H1 (cell line): ENCODE data around the gene PGBD5. TPM values are rescaled to one million over a fixed set of nuclear protein-coding genes. Genes with fewer than 3 reads are reported as not detected.

Experiments used
- NRF1 ChIP-seq: IDR thresholded peaks from 2 replicates; pipeline ENCODE4 v1.6.1; 2011; ENCODE audit warnings: mild to moderate bottlenecking, low read depth, low read length, improper control_type of control experiment
- SIN3A ChIP-seq, 2 experiments: IDR thresholded peaks in 1 of 2; conservative IDR thresholded peaks in 1 of 2; 2 replicates each; pipeline ENCODE4 v1.6.1; 2011 to 2012; ENCODE audit warnings: low read length in 2 of 2, improper control_type of control experiment in 1 of 2, low read depth in 1 of 2, mild to moderate bottlenecking in 1 of 2
- SP4 ChIP-seq: IDR thresholded peaks from 2 replicates; pipeline ENCODE4 v1.6.1; 2012; ENCODE audit warnings: low read length, inconsistent platforms
- TCF12 ChIP-seq: IDR thresholded peaks from 2 replicates; pipeline ENCODE4 v1.6.1; 2011; ENCODE audit warnings: low read depth, mild to moderate bottlenecking, low read length
- polyA plus RNA-seq, 7 experiments: library from polyadenylated mRNA; depleted of rRNA in 3 of 7; stranded (reverse) in 5 of 7; unstranded in 2 of 7; fragments of >200 nt in 5 of 7; fragments of 200-250 nt in 2 of 7; gene quantifications; 1 replicate in 5 of 7; 2 replicates in 1 of 7; 4 replicates in 1 of 7; pipeline versions ENCODE4 v1.2.1 to v1.2.3, GENCODE V29; 2011 to 2013; ENCODE audit warnings: missing spikeins in 2 of 7, mixed read lengths in 2 of 7
- total RNA-seq: library from RNA; stranded (reverse); fragmentation: NEBNext Ultra II Directional; extraction: Animal tissue kit (Norgen Biotek cat#: 25700); gene quantifications from 2 replicates; pipeline ENCODE4 v1.2.1, GENCODE V29; 2021
- TF ChIP-seq, protein P1 (sequence below): IDR thresholded peaks from 2 replicates; pipeline ENCODE4 v1.6.1; 2011; ENCODE audit warnings: low read length, improper control_type of control experiment

The PGBD5 gene
- total and polyA plus RNA-seq, 2 of the 8 experiments (the other 6 are each of a cell fraction or from before 2014, with no cell fraction given), result 16.3 to 18.4 TPM

DNA sequence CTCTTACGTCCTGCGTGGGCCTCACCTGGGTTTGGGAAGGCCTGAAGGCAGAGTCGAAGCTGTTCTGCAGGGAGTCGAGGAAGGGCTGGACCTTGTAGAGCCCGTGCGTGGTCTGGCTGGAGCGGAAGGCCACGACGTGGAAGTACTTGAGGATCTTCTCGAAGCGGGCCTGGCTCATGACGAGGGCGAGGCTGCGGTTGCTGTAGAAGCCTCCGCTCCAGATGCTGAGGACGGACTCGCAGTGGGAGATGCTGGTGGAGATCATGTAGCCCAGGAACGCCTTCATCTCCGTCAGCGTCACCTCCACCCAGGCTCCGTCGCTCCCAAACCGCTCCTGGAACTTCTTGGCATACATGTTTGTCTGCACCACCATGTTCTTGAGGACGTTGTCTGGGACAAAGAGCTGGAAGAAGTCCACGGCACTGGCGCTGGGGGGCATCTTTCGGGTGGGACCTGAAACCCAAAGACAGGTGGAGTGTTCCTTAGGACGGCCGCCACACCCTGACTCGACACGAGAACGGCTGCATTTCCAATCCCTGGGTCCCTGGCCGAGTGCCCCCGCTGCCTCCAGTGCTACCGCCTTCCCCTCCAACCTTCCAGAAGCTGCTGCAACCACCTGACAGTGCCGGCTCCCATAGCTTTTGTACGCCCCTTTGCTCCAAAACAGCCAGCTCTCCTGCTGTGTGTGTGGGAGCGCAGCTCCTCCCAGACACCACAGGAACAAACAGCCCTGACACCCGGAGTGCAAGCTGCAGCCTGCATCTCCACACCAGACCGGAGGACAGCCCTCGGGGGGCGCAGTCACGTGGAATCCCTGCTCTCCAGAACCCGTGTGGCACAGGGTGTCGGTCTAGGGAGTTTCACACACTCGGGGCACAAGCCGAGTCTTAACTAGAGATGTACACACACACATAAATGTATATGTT lies 69.0 kb downstream of the PGBD5 start (continued):
- TF ChIP-seq, protein P1, sequence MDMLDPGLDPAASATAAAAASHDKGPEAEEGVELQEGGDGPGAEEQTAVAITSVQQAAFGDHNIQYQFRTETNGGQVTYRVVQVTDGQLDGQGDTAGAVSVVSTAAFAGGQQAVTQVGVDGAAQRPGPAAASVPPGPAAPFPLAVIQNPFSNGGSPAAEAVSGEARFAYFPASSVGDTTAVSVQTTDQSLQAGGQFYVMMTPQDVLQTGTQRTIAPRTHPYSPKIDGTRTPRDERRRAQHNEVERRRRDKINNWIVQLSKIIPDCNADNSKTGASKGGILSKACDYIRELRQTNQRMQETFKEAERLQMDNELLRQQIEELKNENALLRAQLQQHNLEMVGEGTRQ, result no peak
- TF ChIP-seq TCF12, result no peak
- no peak for TF ChIP-seq SP4
- TF ChIP-seq NRF1, result no peak
- TF ChIP-seq SIN3A (conservative IDR thresholded peaks at IDR 0.05 in 1 of 2, IDR thresholded peaks at IDR 0.05 in 1 of 2; ENCODE audit: low read depth in 1 of 2, low read length in 2 of 2), result no peak
